HG03097 (cell line): ENCODE results near the gene DNM3.

Experiments
- ATAC-seq: cut with Tn5 transposase; IDR thresholded peaks from one replicate; pipeline ENCODE4 v1.9.1; 2021; ENCODE audit not compliant: unreplicated experiment, low FRiP score

DNM3 gene

DNA sequence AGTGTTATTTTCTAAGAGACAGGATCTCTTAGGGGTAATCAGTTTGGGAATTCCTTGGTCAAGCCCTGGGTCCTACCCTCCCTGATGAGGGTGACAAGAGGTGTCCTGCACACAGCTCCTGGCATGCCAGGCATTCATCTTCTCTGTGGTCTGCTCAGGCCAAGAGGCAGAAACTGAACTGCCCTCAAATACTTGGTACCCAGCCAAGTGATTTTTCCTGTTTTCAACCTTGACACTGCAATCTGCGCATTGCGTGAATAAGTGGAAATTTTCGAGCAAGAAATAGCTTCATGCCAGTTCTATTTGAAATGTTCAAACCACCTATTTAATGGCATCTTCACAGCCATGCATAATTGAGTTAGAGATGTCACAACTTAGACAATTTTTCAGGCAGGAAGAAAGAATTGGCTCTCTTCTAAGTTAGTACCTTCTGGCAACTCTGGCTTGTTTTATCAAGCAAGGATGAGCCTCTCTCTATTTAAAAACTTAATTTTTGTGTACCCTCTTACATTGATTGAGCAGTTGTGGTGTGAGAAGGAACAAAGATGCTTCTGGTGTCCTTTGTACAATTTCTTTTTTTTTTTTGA lies 27.0 kb downstream of the DNM3 start:
- ATAC-seq = no peak

GRCh38 chr1:171869097-171869496 lies 27.8 kb downstream of the DNM3 start:
- no peak for ATAC-seq

DNA sequence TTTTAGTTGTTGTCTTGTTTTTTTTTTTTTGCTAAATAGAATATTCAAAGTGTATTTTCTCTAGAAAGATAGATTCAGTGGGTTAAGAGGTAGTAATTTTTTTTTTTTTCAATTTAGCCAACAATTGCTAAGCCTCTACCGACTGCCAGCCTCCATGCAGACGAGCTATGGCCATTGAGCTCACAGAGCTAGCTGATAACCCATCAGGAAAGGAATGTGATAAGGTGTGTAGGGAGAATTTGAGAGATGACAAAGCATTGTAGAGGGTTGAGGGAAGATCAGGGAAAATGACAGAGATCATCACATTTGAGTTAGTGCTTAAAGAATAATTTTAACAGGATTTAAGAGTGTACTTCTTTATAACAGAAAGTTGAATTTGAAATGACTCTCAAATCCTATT lies 30.6 kb downstream of the DNM3 start:
- no peak for ATAC-seq

- no peak for ATAC-seq
Observed at GRCh38 chr1:171872430-171872829, 31.1 kb downstream of the DNM3 start.

DNA sequence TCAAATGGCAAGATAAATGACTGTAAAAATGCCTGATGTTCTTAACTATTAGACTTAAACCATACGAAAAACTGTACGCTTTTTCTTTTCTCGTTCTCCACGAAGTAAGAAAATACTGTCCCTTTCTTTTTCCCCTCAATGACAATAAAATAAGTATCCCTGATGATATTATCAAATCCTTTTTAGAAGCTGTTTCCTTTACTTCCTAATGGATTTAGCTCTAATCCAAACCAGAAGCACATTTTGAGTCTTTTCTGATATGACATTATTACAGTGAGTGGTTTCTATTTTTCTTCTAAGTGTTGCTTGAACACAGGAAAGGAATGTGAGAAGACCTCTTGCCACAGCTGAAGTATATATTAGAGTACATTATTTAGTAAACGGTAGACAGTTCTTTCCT lies 32.4 kb downstream of the DNM3 start:
- ATAC-seq = no peak

DNA sequence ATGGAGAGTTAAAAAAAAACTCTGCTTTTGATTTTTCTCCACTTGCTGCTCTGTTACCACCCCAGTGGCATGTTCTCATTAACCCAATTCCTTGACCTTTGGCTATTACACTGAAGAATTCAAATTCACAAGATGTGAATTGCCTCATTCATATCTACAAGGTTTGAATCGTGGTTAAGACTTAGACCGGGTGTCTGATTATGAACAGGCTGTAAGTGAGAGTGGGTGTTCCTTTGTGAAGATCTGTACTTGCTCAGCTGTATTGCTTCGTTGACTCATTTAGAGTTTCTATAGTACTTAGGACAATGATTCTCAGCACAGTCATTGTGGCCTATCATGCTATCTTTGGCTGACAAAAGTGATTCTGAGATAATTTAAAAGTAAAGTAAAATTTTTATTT lies 36.4 kb downstream of the DNM3 start:
- no peak for ATAC-seq

DNA sequence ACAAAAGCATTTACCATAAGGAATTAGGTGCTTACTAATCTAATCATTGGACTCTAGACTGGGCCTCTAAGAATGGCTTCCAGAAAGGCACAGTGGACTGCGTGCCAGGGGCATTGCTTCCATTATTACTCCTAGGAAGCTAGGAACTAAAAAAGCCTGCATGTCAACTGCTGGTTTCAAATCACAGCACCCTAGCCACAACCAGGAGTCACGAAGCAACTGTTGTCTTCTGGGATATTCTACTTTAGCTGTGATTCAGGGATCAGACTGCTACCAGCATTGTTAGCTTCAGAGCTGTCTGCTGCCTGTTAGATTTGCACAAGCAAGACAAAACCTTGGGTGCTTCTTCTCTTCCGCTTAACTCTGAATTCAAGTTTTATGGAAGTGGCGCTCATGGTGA lies 38.3 kb downstream of the DNM3 start:
- no peak for ATAC-seq

DNA sequence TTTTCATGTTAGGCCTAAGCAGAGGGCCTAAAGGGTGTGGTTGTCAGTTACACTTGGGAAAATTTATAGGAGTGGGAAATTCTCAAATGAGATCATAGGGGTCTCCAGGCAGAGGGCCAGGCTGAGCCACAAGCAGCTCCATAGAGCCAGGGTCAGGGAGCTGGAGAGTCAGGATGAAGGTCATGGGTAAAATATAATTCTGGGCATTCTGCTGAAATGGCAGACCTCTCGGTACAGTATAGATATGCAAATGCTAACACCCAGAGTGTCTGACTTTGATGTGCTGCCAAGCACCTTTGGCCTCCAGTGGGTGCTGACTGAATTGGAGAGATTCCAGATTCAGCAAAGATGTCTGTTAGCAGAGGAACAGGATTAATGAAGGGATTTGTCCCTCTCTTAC lies 40.1 kb downstream of the DNM3 start:
- no peak for ATAC-seq

- no peak for ATAC-seq
Observed at GRCh38 chr1:171883849-171884248, 42.6 kb downstream of the DNM3 start.

- no peak for ATAC-seq
Observed at GRCh38 chr1:171884475-171884874, 43.2 kb downstream of the DNM3 start.

- ATAC-seq = no peak
Observed at GRCh38 chr1:171890131-171890530, 48.8 kb downstream of the DNM3 start.

GRCh38 chr1:171896936-171897703 lies 55.8 kb downstream of the DNM3 start:
- no peak for ATAC-seq

DNA sequence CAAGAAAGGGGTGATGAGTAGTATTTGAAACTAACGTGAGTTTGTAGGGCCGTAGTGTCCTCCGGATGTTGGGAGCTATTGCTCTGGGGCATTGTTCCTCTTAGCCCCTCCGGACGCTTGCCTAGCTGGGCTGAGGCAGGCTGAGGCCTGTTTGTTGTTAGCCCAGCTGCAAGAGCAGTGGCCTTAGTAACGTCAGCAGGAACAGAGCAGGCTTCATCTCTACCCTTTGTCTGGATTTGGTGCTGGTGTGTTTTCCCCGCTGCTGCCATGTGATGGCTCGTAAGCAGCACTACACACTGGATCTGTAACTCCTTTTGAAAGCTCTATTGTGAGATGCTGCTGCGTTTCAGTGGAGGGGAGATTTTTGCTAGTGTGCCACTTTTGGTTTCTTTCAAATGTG lies 57.6 kb downstream of the DNM3 start:
- ATAC-seq = no peak

GRCh38 chr1:171899838-171900237 lies 58.5 kb downstream of the DNM3 start:
- ATAC-seq = no peak

DNA sequence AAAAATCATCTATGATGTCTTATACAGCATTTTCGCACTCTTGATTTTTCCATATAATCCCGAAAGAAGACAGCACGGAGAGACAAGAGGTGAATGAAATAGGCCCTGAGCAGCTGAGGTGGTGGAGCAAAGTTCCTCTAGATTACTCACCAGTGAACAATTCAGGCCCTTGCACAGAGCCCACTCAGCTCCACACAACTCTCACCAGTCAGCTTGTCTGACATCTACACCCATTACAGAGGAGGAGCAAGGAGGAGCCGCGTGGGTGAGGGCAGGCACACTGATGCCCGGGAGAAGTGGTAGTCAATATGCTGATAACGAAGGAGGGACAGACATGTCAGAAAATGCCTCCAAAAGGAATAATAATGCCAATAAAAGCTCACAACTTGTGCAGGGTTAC lies 59.9 kb downstream of the DNM3 start:
- no peak for ATAC-seq

DNA sequence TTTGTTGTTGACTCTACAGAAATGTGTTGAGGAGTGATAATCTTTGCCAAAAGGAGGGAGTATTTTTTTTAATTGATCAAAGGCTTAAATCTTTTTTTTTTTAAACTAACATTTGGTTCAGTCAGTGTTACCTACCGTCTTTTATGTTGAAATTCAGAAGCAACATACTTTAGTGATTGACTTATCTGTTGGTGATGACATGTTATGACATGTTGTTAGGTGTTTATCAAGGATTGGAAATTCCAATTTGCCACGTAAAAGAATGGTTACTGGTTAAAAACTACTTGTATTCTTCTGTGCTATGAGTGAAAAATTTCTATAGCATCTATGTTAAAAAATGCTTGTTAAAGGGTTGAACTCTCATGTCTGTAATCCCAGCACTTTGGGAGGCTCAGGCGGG lies 61.2 kb downstream of the DNM3 start:
- ATAC-seq = no peak

- ATAC-seq = no peak
Observed at GRCh38 chr1:171904778-171905450, 63.6 kb downstream of the DNM3 start.

- no peak for ATAC-seq
Observed at GRCh38 chr1:171909711-171910110, 68.4 kb downstream of the DNM3 start.

DNA sequence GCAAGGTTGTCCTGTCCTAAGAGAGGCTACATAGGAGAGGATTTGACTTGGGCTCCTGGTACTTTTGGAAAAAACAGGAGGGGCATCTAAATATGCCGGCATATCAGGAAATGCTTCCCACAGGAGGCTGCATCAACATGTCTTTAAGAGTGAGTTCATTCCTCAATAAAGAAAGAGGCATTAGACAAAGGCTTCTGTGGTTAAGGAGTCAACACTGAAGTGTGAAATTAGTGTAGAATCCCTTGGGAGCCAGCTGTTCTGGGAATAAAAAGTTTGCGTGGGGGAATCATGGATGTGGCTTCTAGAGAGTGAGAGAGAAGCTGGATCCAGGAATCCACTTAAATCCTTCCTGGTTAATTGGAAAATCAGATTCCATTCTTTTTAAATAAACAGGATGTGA lies 69.5 kb downstream of the DNM3 start:
- no peak for ATAC-seq

DNA sequence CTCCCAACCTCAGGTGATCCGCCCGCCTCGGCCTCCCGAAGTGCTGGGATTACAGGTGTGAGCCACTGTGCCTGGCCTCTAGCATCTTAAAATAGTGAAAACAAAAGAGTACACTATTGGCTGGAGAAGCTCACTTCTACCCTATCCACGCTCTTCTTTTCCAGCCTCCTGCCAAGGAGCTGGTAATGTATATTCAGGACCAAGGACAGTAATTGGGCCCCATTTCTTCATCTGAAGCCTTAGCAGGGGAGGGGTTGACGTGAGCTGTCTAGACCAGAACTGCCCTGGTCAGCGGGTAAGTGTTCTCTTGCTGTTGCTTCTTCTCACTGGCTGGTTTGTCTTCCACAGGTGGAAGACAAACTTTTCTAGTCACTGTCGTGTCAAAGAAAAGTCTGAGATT lies 70.2 kb downstream of the DNM3 start:
- ATAC-seq = no peak

- ATAC-seq = no peak
Observed at GRCh38 chr1:171912509-171913175, 71.3 kb downstream of the DNM3 start.
